GM19395 (cell line): ENCODE data around the gene SPX.

ENCODE experiments used
- ATAC-seq: cut with Tn5 transposase; IDR thresholded peaks from one replicate; pipeline ENCODE4 v1.9.1; 2021; ENCODE audit warnings: mild to moderate bottlenecking, moderate library complexity; ENCODE audit not compliant: unreplicated experiment

The SPX gene

DNA sequence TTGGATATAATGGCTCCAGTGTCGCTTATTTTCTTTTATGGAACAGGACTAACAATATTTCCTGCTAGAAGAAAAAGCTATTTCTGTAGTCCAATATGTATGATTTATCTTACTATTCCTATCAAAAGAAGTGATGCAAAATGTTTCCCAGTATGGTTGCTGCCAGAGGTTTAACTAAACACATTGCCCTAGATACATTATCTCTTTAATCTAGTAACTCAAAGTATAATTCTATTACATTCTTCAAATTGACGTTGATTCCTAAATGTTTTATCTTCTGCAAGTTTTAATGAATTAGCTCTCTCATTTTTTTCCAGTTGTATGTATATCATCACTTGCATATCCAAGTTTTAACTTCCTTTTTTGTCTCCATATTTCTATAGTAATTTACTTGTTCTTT lies 50.3 kb downstream of the SPX start:
- no peak for ATAC-seq

GRCh38 chr12:21577516-21577915 lies 51.4 kb downstream of the SPX start:
- ATAC-seq, result no peak

DNA sequence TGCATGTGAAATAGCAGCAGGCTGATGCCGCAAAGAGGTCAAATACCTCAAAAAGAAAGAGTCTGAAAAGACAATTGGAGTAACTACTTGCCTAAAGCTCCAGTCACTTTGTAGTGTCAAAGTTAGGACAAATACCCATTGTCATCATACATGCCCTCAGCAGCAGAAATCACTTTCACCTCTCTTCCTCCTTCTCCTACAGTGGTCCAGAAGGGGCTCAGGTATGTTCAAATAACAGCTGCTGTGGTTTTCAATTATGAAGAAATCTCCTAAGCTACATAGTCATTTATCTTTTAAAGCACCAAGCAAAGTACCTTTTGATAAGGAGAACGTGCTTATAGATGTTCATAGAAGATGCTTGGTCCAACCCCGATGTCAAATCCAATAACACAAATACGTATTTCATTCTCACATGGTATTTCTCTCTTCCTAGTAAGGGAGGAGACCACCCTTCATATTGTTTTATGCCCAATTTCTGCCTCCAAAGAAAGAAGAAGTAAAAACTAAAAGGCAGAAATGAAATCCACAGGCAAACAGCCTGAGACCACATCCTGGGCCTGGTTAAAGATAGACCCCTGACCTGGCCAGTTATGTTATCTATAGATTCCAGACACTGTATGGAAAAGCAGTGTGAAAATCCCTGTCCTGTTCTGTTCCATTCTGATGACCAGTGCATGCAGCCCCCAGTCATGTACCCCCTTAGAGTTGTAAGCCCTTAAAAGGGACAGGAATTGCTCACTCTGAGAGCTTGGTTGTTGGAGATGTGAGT lies 54.8 kb downstream of the SPX start:
- ATAC-seq, result no peak
